ENCODE results near the gene MEIS1.

The MEIS1 gene

DNA sequence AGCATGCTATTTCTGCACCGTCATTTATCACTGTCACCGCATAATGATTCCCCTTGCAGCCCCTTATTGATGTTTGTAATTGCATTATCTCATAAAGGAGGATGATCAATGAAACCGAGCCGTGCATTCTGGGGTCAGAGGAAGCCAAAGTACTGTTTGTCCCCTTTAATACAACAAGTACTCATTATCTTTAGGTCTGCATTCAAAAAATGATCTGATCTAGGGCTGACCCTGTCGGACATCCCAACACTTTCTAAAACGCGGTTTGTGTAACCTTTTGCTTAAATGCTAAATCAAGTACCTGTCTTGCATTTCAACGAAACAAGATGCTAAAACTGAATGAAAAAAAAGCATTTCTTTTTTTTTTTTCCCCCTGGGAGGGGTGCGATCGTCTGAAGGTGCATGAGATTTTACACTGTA lies 143.8 kb downstream of the MEIS1 start:
- Histone ChIP-seq H3K36me3 (ENCODE audit: insufficient read depth, low read length) (no peaks in the 10 kb centered on the region), H3K9me3 (ENCODE audit: low read depth, low read length) (no peaks in the 10 kb centered on the region), H3K4me3 (peak overlapping the region; percentile 60), H3K9ac (ENCODE audit: insufficient read length) (peak overlapping the region; percentile 66), H3K27ac (peak overlapping the region; percentile 98)
- TF ChIP-seq EZH2 (IDR thresholded peaks at IDR 0.05) = no peak
- DNase-seq (ENCODE audit: low read depth, low spot score) = no peak

DNA sequence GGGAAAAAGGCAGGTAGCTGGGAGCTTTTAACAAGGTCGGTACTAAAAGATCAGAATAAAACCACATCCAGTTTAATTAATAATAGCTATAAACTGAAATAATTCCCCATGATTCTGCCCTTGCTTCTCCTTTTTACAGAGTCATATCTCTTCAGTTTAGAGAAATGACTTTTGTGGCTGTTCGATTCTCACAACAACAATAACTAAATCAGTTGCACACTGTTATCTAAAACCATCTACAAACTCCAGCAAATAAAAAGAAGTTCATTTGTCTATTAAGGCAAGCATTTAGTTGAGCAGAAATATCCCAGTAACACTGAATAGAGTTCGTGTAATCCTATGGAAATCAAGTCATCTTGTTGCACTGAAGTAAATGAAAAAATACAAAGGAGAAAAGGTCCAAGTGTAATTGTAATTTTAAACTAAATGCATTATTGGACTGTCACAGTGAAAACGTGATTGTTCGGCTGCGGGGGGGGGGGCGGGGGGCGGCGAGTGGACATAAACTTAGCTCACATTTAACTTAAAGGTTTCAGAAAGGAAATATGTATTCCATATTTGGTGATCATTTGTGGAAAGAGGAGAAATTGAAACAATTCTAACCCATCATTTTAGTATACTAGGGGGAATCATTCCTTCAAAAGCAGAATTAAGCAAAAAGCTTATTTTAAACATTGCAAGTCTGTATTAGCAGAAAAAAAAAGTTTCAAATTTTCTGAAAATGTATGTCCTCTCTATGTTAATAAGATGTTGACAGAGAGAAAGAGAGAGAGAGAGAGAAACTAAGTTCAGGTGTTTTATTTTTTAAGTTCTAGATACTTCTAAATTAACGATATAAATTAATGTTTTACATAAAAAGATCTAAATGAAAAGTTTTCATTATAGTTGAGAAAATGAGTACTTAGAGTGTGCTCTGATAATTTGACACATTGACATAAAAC lies 144.5 kb downstream of the MEIS1 start:
- Histone ChIP-seq H3K4me3 (peak overlapping the region; percentile 60), H3K9ac (ENCODE audit: insufficient read length) (peak overlapping the region; percentile 66), H3K9me3 (ENCODE audit: low read depth, low read length) (no peaks in the 10 kb centered on the region), H3K36me3 (ENCODE audit: insufficient read depth, low read length) (no peaks in the 10 kb centered on the region), H3K27ac (peak overlapping the region; percentile 98)
- DNase-seq (ENCODE audit: low read depth, low spot score) = no peak
- no peak for TF ChIP-seq POLR2AphosphoS5 (IDR thresholded peaks at IDR 0.05; ENCODE audit: borderline replicate concordance, low read depth, low read length)
- TF ChIP-seq FOXP2 (optimal IDR thresholded peaks at IDR 0.05; ENCODE audit: control extremely low read depth, extremely low read length, insufficient read depth) = no peak
- TF ChIP-seq EZH2 (IDR thresholded peaks at IDR 0.05) = no peak

- Histone ChIP-seq H3K9me3 (ENCODE audit: low read depth, low read length) (no peaks in the 10 kb centered on the region), H3K36me3 (ENCODE audit: insufficient read depth, low read length) (no peaks in the 10 kb centered on the region), H3K9ac (ENCODE audit: insufficient read length) (peak overlapping the region; percentile 66), H3K4me3 (peak overlapping the region; percentile 60), H3K27ac (peak overlapping the region; percentile 98)
- DNase-seq (ENCODE audit: low read depth, low spot score) = no peak
- no peak for TF ChIP-seq EZH2 (IDR thresholded peaks at IDR 0.05)
- TF ChIP-seq POLR2AphosphoS5 (IDR thresholded peaks at IDR 0.05; ENCODE audit: borderline replicate concordance, low read depth, low read length) = no peak; the same call in 1 of the 2 replicates
- TF ChIP-seq FOXP2 (optimal IDR thresholded peaks at IDR 0.05; ENCODE audit: control extremely low read depth, extremely low read length, insufficient read depth) = no peak
Observed at GRCh38 chr2:66580166-66581049, 145.5 kb downstream of the MEIS1 start.

DNA sequence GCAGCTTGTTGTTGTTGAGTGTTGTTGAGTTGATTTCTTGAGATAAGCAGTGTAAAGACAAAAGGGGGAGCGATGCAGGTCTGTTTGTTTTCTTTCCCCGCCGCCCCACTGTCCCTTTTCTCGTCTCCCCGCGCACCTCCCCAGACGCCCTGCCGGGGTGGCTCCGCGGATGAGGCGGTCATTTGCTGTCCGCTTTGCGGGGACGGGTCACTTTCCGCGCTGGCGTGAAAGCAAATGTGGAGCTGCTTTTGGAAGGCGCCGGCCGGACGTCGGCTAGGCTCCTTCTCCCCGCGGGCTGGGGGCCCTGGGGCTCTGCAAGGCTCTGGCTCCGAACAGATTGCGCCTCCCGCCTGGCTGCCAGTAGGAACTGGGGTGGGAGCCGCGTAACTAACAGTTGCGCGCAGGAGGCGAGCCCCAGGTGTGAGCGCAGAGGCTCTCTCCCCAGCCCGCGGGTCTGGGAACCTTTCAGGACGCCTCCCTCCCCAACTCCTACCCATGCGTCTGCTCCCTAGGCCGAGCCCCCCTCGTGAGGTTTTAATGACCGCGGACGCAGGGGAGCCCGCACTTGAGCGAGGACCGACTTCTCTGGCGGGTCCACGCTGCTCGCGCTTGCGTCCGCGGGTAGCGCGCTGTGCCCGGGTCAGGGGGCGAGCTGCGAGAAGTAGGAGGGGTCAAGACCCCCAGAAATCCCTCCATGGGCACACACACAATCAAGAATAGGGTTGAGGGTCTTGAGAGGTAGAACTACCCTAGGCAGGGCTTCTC lies 146.6 kb downstream of the MEIS1 start:
- no peak for DNase-seq (ENCODE audit: low read depth, low spot score)
- TF ChIP-seq FOXP2 (optimal IDR thresholded peaks at IDR 0.05; ENCODE audit: control extremely low read depth, extremely low read length, insufficient read depth) = no peak
- TF ChIP-seq EZH2 (IDR thresholded peaks at IDR 0.05) = no peak
- no peak for TF ChIP-seq POLR2AphosphoS5 (IDR thresholded peaks at IDR 0.05; ENCODE audit: borderline replicate concordance, low read depth, low read length)
- Histone ChIP-seq H3K9ac (ENCODE audit: insufficient read length) (no peak overlapping the region), H3K27ac (peak overlapping the region; percentile 98), H3K9me3 (ENCODE audit: low read depth, low read length) (no peaks in the 10 kb centered on the region), H3K36me3 (ENCODE audit: insufficient read depth, low read length) (no peaks in the 10 kb centered on the region), H3K4me3 (peak overlapping the region; percentile 60)

- no peak for DNase-seq (ENCODE audit: low read depth, low spot score)
- TF ChIP-seq EZH2 (IDR thresholded peaks at IDR 0.05) (no peak), FOXP2 (optimal IDR thresholded peaks at IDR 0.05; ENCODE audit: control extremely low read depth, extremely low read length, insufficient read depth) (no peak), POLR2AphosphoS5 (IDR thresholded peaks at IDR 0.05; ENCODE audit: borderline replicate concordance, low read depth, low read length) (no peak)
- H3K4me3 ChIP-seq = no peak overlapping the region
- H3K36me3 ChIP-seq (ENCODE audit: insufficient read depth, low read length) = no peaks in the 10 kb centered on the region
- no peak overlapping the region for H3K9ac ChIP-seq (ENCODE audit: insufficient read length)
- H3K27ac ChIP-seq = peak overlapping the region; percentile 43
- H3K9me3 ChIP-seq (ENCODE audit: low read depth, low read length) = no peaks in the 10 kb centered on the region
Observed at GRCh38 chr2:66582104-66582986, 147.4 kb downstream of the MEIS1 start.

- TF ChIP-seq EZH2 (IDR thresholded peaks at IDR 0.05) (no peak), POLR2AphosphoS5 (IDR thresholded peaks at IDR 0.05; ENCODE audit: borderline replicate concordance, low read depth, low read length) (no peak), FOXP2 (optimal IDR thresholded peaks at IDR 0.05; ENCODE audit: control extremely low read depth, extremely low read length, insufficient read depth) (no peak)
- Histone ChIP-seq H3K36me3 (ENCODE audit: insufficient read depth, low read length) (no peaks in the 10 kb centered on the region), H3K9me3 (ENCODE audit: low read depth, low read length) (no peaks in the 10 kb centered on the region), H3K4me3 (peak overlapping the region; percentile 46), H3K9ac (ENCODE audit: insufficient read length) (no peak overlapping the region), H3K27ac (no peak overlapping the region; the same call in 1 of the 2 replicates)
- no peak for DNase-seq (ENCODE audit: low read depth, low spot score)
Observed at GRCh38 chr2:66582987-66583880, 148.3 kb downstream of the MEIS1 start.
